Measurements from ENCODE around the gene AKNAD1. TPM values are rescaled to one million over a fixed set of nuclear protein-coding genes. Genes with fewer than 3 reads are reported as not detected.

The AKNAD1 gene
- total RNA-seq, 2 experiments from 2014 or later = not detected

DNA sequence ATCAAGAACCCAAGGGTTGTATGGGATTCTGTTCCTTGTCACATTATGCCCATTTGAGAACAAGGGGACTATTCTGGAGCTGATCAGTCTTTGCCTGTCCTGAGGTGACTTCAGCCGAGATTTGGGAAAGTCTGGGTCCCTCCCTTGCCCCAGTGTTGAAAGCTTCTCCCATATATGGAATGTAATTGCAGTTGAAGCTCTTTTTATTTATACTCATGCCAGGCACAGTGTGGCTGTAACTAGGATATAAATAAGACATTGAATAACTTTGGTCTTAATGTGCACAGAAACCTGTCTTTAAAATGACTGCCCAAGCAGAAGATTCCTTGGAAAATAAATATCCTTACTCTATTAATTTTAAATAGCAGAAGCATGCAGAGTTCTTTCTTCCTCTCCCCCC lies 15.2 kb downstream of the AKNAD1 start:
- H3K4me1 ChIP-seq (ENCODE audit: insufficient read depth, low read length, poor library complexity, severe bottlenecking) = no peaks in the 10 kb centered on the region
- no peaks in the 10 kb centered on the region for H4K20me1 ChIP-seq (ENCODE audit: insufficient read depth, low read length)
- no peak for DNase-seq (ENCODE audit: low spot score)
- no peaks in the 10 kb centered on the region for H3K9me3 ChIP-seq (ENCODE audit: low read length)
- no peak overlapping the region for H3K4me3 ChIP-seq (ENCODE audit: low read depth, low read length, poor library complexity, severe bottlenecking)
- no peaks in the 10 kb centered on the region for H3K36me3 ChIP-seq (ENCODE audit: insufficient read depth, low read length)
- no TSS peak for BruUV-seq (replicated peaks)
- H2AFZ ChIP-seq (ENCODE audit: low read length) = no peak overlapping the region
- no peaks in the 10 kb centered on the region for H3K79me2 ChIP-seq (ENCODE audit: insufficient read depth, low read depth, low read length)
- no peaks in the 10 kb centered on the region; the same call in 1 of the 2 replicates for H3K9me2 ChIP-seq (ENCODE audit: insufficient read depth, low read length)
- intact Hi-C loops (cut with micrococcal nuclease; ENCODE audit: unreplicated experiment) = no loop called here
- ChIA-PET CTCF (ENCODE audit: unreplicated experiment) (no interaction called here), POLR2A (interaction anchor here (1.6 kb wide), 1 partner anchor 10 kb away, joined by 3 read pairs; no protein-coding TSS in a partner anchor)
- H3K4me2 ChIP-seq (ENCODE audit: low read length) = no peak overlapping the region
- TF ChIP-seq, protein P1, sequence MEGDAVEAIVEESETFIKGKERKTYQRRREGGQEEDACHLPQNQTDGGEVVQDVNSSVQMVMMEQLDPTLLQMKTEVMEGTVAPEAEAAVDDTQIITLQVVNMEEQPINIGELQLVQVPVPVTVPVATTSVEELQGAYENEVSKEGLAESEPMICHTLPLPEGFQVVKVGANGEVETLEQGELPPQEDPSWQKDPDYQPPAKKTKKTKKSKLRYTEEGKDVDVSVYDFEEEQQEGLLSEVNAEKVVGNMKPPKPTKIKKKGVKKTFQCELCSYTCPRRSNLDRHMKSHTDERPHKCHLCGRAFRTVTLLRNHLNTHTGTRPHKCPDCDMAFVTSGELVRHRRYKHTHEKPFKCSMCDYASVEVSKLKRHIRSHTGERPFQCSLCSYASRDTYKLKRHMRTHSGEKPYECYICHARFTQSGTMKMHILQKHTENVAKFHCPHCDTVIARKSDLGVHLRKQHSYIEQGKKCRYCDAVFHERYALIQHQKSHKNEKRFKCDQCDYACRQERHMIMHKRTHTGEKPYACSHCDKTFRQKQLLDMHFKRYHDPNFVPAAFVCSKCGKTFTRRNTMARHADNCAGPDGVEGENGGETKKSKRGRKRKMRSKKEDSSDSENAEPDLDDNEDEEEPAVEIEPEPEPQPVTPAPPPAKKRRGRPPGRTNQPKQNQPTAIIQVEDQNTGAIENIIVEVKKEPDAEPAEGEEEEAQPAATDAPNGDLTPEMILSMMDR (conservative IDR thresholded peaks at IDR 0.05; ENCODE audit: low read length) = no peak
- no peak for TF ChIP-seq EZH2phosphoT487 (IDR thresholded peaks at IDR 0.05; ENCODE audit: borderline replicate concordance, low read depth, low read length)
- no peak overlapping the region for H3K27ac ChIP-seq (ENCODE audit: low read depth, low read length, poor library complexity, severe bottlenecking)

DNA sequence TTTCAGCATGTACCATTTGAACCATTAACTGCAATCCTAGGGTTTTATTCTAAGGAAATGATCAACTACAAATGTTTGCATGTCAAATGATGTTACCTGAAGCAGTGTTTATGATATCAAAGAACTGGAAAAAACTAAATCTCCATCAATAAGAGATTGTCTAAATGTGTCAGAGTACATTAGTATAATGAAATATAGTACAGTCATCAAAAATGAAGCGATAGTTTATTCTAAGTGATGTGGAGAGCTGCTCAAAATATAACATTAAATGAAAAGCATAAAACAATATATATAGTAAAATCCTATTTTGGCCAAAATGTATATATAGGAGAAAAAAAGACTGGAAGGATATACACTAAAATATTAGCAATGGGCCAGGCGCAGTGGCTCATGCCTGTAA lies 24.0 kb downstream of the AKNAD1 start:
- CTCF ChIA-PET (ENCODE audit: unreplicated experiment) = no interaction called here
- no peaks in the 10 kb centered on the region for H3K36me3 ChIP-seq (ENCODE audit: insufficient read depth, low read length)
- H3K4me3 ChIP-seq (ENCODE audit: low read depth, low read length, poor library complexity, severe bottlenecking) = no peak overlapping the region
- no peak overlapping the region for H3K4me2 ChIP-seq (ENCODE audit: low read length)
- BruUV-seq (replicated peaks) = no TSS peak
- POLR2A ChIA-PET = interaction anchor here (0.6 kb wide), 3 partner anchors 21 to 311 kb away, joined by 3 to 4 read pairs (median 3); partner anchors contain the start of gene CLCC1
- no peak overlapping the region for H2AFZ ChIP-seq (ENCODE audit: low read length)
- intact Hi-C loops (cut with micrococcal nuclease; ENCODE audit: unreplicated experiment) = no loop called here
- no peak for DNase-seq (ENCODE audit: low spot score)
- TF ChIP-seq, protein P1 (conservative IDR thresholded peaks at IDR 0.05; ENCODE audit: low read length) = no peak
- no peak for TF ChIP-seq EZH2phosphoT487 (IDR thresholded peaks at IDR 0.05; ENCODE audit: borderline replicate concordance, low read depth, low read length)
- H3K9me2 ChIP-seq (ENCODE audit: insufficient read depth, low read length) = no peaks in the 10 kb centered on the region
- H4K20me1 ChIP-seq (ENCODE audit: insufficient read depth, low read length) = no peaks in the 10 kb centered on the region; the same call in 1 of the 2 replicates
- H3K27ac ChIP-seq (ENCODE audit: low read depth, low read length, poor library complexity, severe bottlenecking) = no peak overlapping the region
- H3K79me2 ChIP-seq (ENCODE audit: insufficient read depth, low read depth, low read length) = no peaks in the 10 kb centered on the region
- no peaks in the 10 kb centered on the region for H3K4me1 ChIP-seq (ENCODE audit: insufficient read depth, low read length, poor library complexity, severe bottlenecking)
- H3K9me3 ChIP-seq (ENCODE audit: low read length) = no peaks in the 10 kb centered on the region

DNA sequence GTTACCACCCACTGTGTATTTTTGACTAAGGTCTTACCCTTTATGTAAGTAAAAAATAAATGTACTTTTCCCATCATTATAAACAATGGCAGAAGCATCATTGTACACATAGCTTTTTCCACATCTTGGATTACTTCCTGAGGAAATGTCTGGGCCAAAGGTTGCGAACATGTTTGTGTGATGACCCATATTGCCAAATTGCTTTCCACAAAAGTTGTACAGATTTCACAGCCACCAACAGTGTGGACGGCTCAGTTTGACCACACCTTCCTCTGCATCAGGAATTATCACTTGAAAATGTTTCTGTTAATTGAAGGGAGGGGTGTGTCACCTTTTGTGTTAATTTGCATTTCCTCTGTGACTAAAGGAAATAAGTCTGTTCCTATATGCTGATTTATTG lies 25.7 kb downstream of the AKNAD1 start:
- no TSS peak for BruUV-seq (replicated peaks)
- Histone ChIP-seq H3K9me3 (ENCODE audit: low read length) (no peaks in the 10 kb centered on the region), H3K36me3 (ENCODE audit: insufficient read depth, low read length) (no peaks in the 10 kb centered on the region), H2AFZ (ENCODE audit: low read length) (no peak overlapping the region), H4K20me1 (ENCODE audit: insufficient read depth, low read length) (no peaks in the 10 kb centered on the region; the same call in 1 of the 2 replicates), H3K9me2 (ENCODE audit: insufficient read depth, low read length) (no peaks in the 10 kb centered on the region), H3K79me2 (ENCODE audit: insufficient read depth, low read depth, low read length) (no peaks in the 10 kb centered on the region), H3K4me2 (ENCODE audit: low read length) (no peak overlapping the region), H3K27ac (ENCODE audit: low read depth, low read length, poor library complexity, severe bottlenecking) (no peak overlapping the region), H3K4me1 (ENCODE audit: insufficient read depth, low read length, poor library complexity, severe bottlenecking) (no peaks in the 10 kb centered on the region), H3K4me3 (ENCODE audit: low read depth, low read length, poor library complexity, severe bottlenecking) (no peak overlapping the region)
- TF ChIP-seq, protein P1 (conservative IDR thresholded peaks at IDR 0.05; ENCODE audit: low read length) = no peak
- no peak for TF ChIP-seq EZH2phosphoT487 (IDR thresholded peaks at IDR 0.05; ENCODE audit: borderline replicate concordance, low read depth, low read length)
- no peak for DNase-seq (ENCODE audit: low spot score)
- ChIA-PET POLR2A (interaction anchor here (0.6 to 1.4 kb wide), 5 partner anchors 11 to 79 kb away, joined by 3 to 7 read pairs (median 4); no protein-coding TSS in a partner anchor), CTCF (ENCODE audit: unreplicated experiment) (no interaction called here)
- intact Hi-C loops (cut with micrococcal nuclease; ENCODE audit: unreplicated experiment) = no loop called here
